Erythroblast (primary cell): Measurements from ENCODE around the gene UBE2I.

Experiments
- GATA1 ChIP-seq: IDR thresholded peaks from 2 replicates; pipeline ENCODE4 v1.6.1; 2011; ENCODE audit warnings: low read depth, mild to moderate bottlenecking, control low read depth, low read length, moderate library complexity
- POLR2A ChIP-seq: IDR thresholded peaks from 2 replicates; pipeline ENCODE4 v1.6.1; 2011; ENCODE audit warnings: mild to moderate bottlenecking, low read length

DNA sequence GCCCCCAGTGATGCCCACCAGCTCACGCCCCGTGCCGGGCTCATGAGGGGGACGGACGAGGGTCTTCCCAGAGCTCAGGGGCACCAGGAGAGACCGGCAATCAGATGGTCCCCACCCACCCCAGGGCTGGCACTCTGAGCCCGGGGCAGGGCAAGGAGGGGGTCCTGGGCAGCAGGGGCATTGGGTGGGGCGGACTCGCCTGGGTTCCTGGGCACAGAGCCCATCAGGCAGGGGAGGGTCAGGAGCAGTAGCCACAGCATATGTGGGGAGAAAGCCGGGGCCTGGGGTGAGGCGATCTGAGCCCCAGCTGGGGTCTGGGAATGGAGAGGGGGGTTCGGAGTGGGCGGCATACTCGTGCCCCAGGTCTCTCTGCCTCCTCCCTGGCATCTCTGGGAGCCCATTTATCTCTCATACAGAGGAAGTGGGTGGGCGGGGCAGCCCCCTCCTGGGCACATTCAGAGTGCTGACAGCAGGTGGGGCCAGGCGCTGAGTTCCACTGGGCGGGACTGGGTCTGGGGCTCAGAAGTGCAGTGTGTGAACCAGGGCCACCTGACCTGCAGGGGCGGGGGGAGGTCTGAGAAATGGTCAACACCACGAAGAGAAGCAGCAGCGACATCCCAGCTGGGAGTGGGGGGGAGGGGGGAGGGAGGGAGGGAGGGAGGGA, 20.5 kb upstream of the UBE2I start:
- TF ChIP-seq POLR2A: no peak
- no peak for TF ChIP-seq GATA1
